HepG2 (cell line): ENCODE measurements around the gene TTLL11. TPM values are rescaled to one million over a fixed set of nuclear protein-coding genes. Genes with fewer than 3 reads are reported as not detected.

Source experiments
- ATAC-seq: fragments of 200-7000 bp; cut with Tn5 transposase; 3 replicates; pipeline ENCODE4 v1.9.1; 2020; ENCODE audit warnings: mild to moderate bottlenecking, moderate library complexity
- BruUV-seq: library from RNA; stranded (reverse); fragments of 400-500 nt; replicated peaks from 2 replicates; lab custom pipeline; 2021; lab: Mats Ljungman, UMichigan
- CTCF ChIA-PET: fragments of 300-600 bp; formaldehyde crosslinking; extraction: SDS; loops from one replicate; lab custom pipeline; 2021; ENCODE audit warnings: low total read pairs, inconsistent platforms, low intra/inter-chr PET ratio; lab: Yijun Ruan, JAX
- POLR2A ChIA-PET: fragments of 350-600 bp; sonication (Branson Sonifier 250); formaldehyde crosslinking; loops from one replicate; lab custom pipeline; 2020; ENCODE audit warnings: antibody characterized with exemption, inconsistent platforms; lab: Yijun Ruan, JAX
- DNase-seq: peaks from one replicate; pipeline ENCODE4 v3.0.0-alpha.2; 2015; ENCODE audit warnings: low spot score
- FAIRE-seq: peaks from 3 replicates; lab custom pipeline; 2011; peaks lifted over from hg19 to GRCh38; lab: Jason Lieb, UNC
- H2AFZ ChIP-seq: one replicate; pipeline ENCODE4 v1.6.1; 2011; ENCODE audit warnings: low read length, inconsistent platforms
- H3K27ac ChIP-seq: fragments of 300-600 bp; 3 replicates; pipeline ENCODE4 v1.8.0; 2011; ENCODE audit warnings: mixed run types, mild to moderate bottlenecking, mixed read lengths, low read length, inconsistent platforms; ENCODE audit not compliant: insufficient read depth; ENCODE audit errors: extremely low read length
- H3K27me3 ChIP-seq, 2 experiments: fragments of 200-600 bp in 1 of 2; 2 replicates in 1 of 2; 3 replicates in 1 of 2; pipeline versions ENCODE4 v1.6.0 to v1.8.0; 2011; ENCODE audit warnings: low read length in 2 of 2, mild to moderate bottlenecking in 2 of 2, moderate library complexity in 2 of 2, inconsistent platforms in 1 of 2; ENCODE audit not compliant: insufficient read depth in 2 of 2, control insufficient read depth in 1 of 2
- H3K36me3 ChIP-seq, 2 experiments: fragments of 200-600 bp in 1 of 2; replicated peaks in 1 of 2; 2 replicates in 1 of 2; 3 replicates in 1 of 2; pipeline versions ENCODE4 v1.5.1 to v1.8.0; 2011; ENCODE audit warnings: low read length in 2 of 2, inconsistent platforms in 1 of 2; ENCODE audit not compliant: insufficient read depth in 2 of 2, control insufficient read depth in 1 of 2
- H3K4me1 ChIP-seq: 2 replicates; pipeline ENCODE4 v1.5.1; 2012; ENCODE audit warnings: low read length, inconsistent platforms; ENCODE audit not compliant: insufficient read depth
- H3K4me2 ChIP-seq: 2 replicates; pipeline ENCODE4 v1.6.0; 2011; ENCODE audit warnings: low read depth, low read length, inconsistent platforms
- H3K4me3 ChIP-seq, 3 experiments: fragments of 200-600 bp in 1 of 3; sonication (generic), shearing (Covaris generic) in 1 of 3; replicated peaks in 1 of 3; 2 replicates each; pipeline ENCODE4 v1.5.1; 2011 to 2016; ENCODE audit warnings: low read length in 3 of 3, inconsistent platforms in 2 of 3, low read depth in 2 of 3, mild to moderate bottlenecking in 2 of 3, control low read depth in 1 of 3, mixed read lengths in 1 of 3; ENCODE audit not compliant: insufficient read depth in 1 of 3
- H3K79me2 ChIP-seq: one replicate; pipeline ENCODE4 v1.6.1; 2011; ENCODE audit warnings: low read length, inconsistent platforms; ENCODE audit not compliant: insufficient read depth
- H3K9ac ChIP-seq: 2 replicates; pipeline ENCODE4 v1.6.0; 2011; ENCODE audit warnings: mild to moderate bottlenecking, low read depth, low read length, inconsistent platforms; ENCODE audit not compliant: insufficient read depth
- H3K9me3 ChIP-seq: 2 replicates; pipeline ENCODE4 v1.5.1; 2012; ENCODE audit warnings: mild to moderate bottlenecking, low read length
- H4K20me1 ChIP-seq: 2 replicates; pipeline ENCODE4 v1.6.0; 2011; ENCODE audit warnings: inconsistent platforms, mild to moderate bottlenecking, low read length, moderate library complexity; ENCODE audit not compliant: insufficient read depth
- ATF5 ChIP-seq: sonication (generic); formaldehyde crosslinking; IDR thresholded peaks from 2 replicates; pipeline ENCODE4 v1.4.0; 2020; ENCODE audit warnings: mild to moderate bottlenecking, low read depth, missing genetic modification reagents
- HHEX ChIP-seq: IDR thresholded peaks from 2 replicates; pipeline ENCODE4 v1.6.1; 2016; ENCODE audit warnings: control low read depth
- MZF1 ChIP-seq: sonication (generic); formaldehyde crosslinking; IDR thresholded peaks from 2 replicates; pipeline ENCODE4 v1.8.1; 2023; ENCODE audit warnings: mild to moderate bottlenecking, missing genetic modification reagents, borderline replicate concordance
- NFKBIZ ChIP-seq: IDR thresholded peaks from 2 replicates; pipeline ENCODE4 v1.6.1; 2018; ENCODE audit warnings: missing genetic modification reagents, missing compliant biosample characterization
- POLR2G ChIP-seq: fragments of 200-400 bp; formaldehyde crosslinking; IDR thresholded peaks from 2 replicates; pipeline ENCODE4 v1.6.1; 2018; ENCODE audit warnings: mild to moderate bottlenecking, low read depth, low read length, moderate library complexity
- ZMYM3 ChIP-seq: sonication (generic); formaldehyde crosslinking; IDR thresholded peaks from 2 replicates; pipeline ENCODE4 v1.5.1; 2020; ENCODE audit warnings: mild to moderate bottlenecking, missing genetic modification reagents
- ZNF224 ChIP-seq: sonication (generic); formaldehyde crosslinking; IDR thresholded peaks from 2 replicates; pipeline ENCODE4 v1.5.0; 2020; ENCODE audit warnings: mild to moderate bottlenecking, missing genetic modification reagents
- ZNF644 ChIP-seq: IDR thresholded peaks from 2 replicates; pipeline ENCODE4 v1.6.1; 2016; ENCODE audit warnings: low read depth
- ZNF704 ChIP-seq: sonication (generic); formaldehyde crosslinking; IDR thresholded peaks from 2 replicates; pipeline ENCODE4 v1.8.1; 2023; ENCODE audit warnings: mild to moderate bottlenecking, inconsistent platforms, moderate library complexity, missing genetic modification reagents, borderline replicate concordance
- WGBS: methylation state at CpG from one replicate; pipeline ENCODE4 v1.1.6; 2017; ENCODE audit warnings: low lambda C conversion rate; 5-methylcytosine and 5-hydroxymethylcytosine counted together
- in situ Hi-C: cut with HindIII; loops from 2 replicates; pipeline ENCODE4 v1.10.0; 2017; ENCODE audit warnings: low pct_unique_long_range_greater_than_20kb; ENCODE audit not compliant: extremely low pct_ligation_motif_present
- intact Hi-C: fragments of 100-400 bp; cut with micrococcal nuclease; formaldehyde crosslinking; loops from one replicate; pipeline ENCODE4 v1.10.0; 2022; ENCODE audit not compliant: unreplicated experiment
- polyA plus RNA-seq, 8 experiments: library from polyadenylated mRNA; depleted of rRNA in 3 of 8; stranded (reverse) in 7 of 8; unstranded in 1 of 8; fragments of >200 nt; fragmentation: Illumina TruSeq in 4 of 8; extraction: Trizol in 4 of 8; gene quantifications; 2 replicates each; pipeline versions ENCODE4 v1.2.1 to v1.2.3, GENCODE V29; 2011 to 2016; ENCODE audit warnings: low read depth in 4 of 8, missing spikeins in 1 of 8, mixed read lengths in 1 of 8; ENCODE audit not compliant: insufficient read depth in 1 of 8
- total RNA-seq, 5 experiments: library from RNA; depleted of rRNA; stranded (reverse); fragments of >200 nt; fragmentation: Illumina TruSeq; extraction: Trizol; gene quantifications; 2 replicates each; pipeline ENCODE4 v1.2.3, GENCODE V29; 2016; ENCODE audit warnings: low read depth in 1 of 5
- TF ChIP-seq, protein P1 (sequence below): sonication (generic); formaldehyde crosslinking; IDR thresholded peaks from 2 replicates; pipeline ENCODE4 v1.5.1; 2020; ENCODE audit warnings: mild to moderate bottlenecking, missing genetic modification reagents

The TTLL11 gene
- total and polyA plus RNA-seq, 2 of the 13 experiments (the other 11 are each of a cell fraction or from before 2014, with no cell fraction given), result 4.5 to 5.2 TPM

DNA sequence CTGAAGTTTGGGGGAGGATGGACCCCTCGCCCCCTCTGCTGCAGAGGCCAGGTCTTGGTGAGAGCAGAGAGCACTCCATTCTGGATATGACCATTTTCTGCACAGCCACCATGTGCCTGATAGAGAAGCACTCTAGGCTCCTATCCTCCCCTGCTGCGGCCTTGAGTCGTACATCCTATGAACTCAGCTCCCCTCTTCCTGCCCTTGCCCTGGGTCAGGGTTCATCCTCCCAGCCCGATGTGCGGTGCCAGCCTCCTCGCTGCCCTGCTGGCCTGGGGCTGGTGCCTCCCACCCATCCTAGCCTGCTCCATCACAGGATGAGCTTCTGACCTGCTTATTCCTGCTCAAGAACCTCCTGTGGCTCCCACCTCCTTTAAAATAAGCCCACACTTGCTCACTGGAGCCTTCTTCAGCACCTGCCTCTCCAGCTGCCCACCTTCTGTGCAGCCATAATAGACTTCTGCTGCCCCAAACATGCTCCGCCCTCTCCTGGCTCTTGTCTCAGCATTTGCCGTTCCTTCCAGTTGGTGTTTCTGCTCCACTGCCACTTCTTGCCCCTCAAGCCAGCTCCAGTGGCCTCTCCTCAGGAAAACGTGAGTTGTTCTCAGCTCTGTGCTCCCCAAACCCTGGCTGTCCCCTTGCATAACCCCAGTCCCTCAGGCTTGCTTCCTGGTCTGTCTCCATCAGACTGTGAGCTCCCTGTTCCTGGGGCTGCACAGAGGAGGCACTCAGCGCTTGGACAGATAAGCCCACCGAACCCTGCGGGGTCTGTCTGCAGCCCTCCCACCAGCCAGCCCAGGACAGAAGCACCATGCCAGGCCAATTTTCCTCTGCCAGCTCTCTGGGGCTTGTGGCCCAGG is 22.3 kb upstream of the TTLL11 start:
- ChIA-PET CTCF (no interaction called here), POLR2A (no interaction called here)
- Histone ChIP-seq H3K4me2 (no peak overlapping the region), H3K79me2 (no peaks in the 10 kb centered on the region), H3K4me1 (peaks cover 11% of the 10 kb centered on the region), H2AFZ (no peak overlapping the region), H3K36me3 (no peaks in the 10 kb centered on the region), H3K27me3 (peaks cover 3 to 6% of the 10 kb centered on the region in 2 experiments; a peak in 3 of 5 replicates), H3K9me3 (no peaks in the 10 kb centered on the region), H3K9ac (no peak overlapping the region), H3K27ac (no peak overlapping the region), H3K4me3 (no peak overlapping the region), H4K20me1 (no peaks in the 10 kb centered on the region)
- FAIRE-seq (no peak), ATAC-seq (no peak; the same call in 2 of the 3 replicates), DNase-seq (no peak)
- intact Hi-C loops, result no loop called here
- in situ Hi-C loops, result no loop called here
- WGBS, result 15% methylated on average over 12 of the region's 12 CpGs
- BruUV-seq, result no TSS peak
- TF ChIP-seq ZNF704 (CRISPR knock-in tag) (no peak), ZNF644 (no peak), ZNF224 (CRISPR knock-in tag) (no peak), POLR2G (no peak), NFKBIZ (CRISPR knock-in tag) (no peak)

- Histone ChIP-seq H3K36me3 (no peaks in the 10 kb centered on the region), H3K9ac (no peak overlapping the region), H2AFZ (no peak overlapping the region), H3K4me3 (no peak overlapping the region), H3K27me3 (peaks cover 3 to 6% of the 10 kb centered on the region in 2 experiments; a peak in 3 of 5 replicates), H3K4me1 (peaks cover under 1% of the 10 kb centered on the region; the same call in 1 of the 2 replicates), H3K9me3 (no peaks in the 10 kb centered on the region), H3K4me2 (no peak overlapping the region), H3K27ac (no peak overlapping the region), H4K20me1 (no peaks in the 10 kb centered on the region), H3K79me2 (no peaks in the 10 kb centered on the region)
- ChIA-PET POLR2A (no interaction called here), CTCF (no interaction called here)
- DNase-seq, result no peak
- in situ Hi-C loops, result no loop called here
- no peak for FAIRE-seq
- intact Hi-C loops, result no loop called here
- ATAC-seq, result no peak
- WGBS, result 3% methylated on average over 5 of the region's 5 CpGs
- no TSS peak for BruUV-seq
- no peak for TF ChIP-seq MZF1 (CRISPR knock-in tag)
- TF ChIP-seq ATF5 (CRISPR knock-in tag), result no peak
- no peak for TF ChIP-seq ZMYM3 (CRISPR knock-in tag)
- no peak for TF ChIP-seq HHEX
- TF ChIP-seq, protein P1, sequence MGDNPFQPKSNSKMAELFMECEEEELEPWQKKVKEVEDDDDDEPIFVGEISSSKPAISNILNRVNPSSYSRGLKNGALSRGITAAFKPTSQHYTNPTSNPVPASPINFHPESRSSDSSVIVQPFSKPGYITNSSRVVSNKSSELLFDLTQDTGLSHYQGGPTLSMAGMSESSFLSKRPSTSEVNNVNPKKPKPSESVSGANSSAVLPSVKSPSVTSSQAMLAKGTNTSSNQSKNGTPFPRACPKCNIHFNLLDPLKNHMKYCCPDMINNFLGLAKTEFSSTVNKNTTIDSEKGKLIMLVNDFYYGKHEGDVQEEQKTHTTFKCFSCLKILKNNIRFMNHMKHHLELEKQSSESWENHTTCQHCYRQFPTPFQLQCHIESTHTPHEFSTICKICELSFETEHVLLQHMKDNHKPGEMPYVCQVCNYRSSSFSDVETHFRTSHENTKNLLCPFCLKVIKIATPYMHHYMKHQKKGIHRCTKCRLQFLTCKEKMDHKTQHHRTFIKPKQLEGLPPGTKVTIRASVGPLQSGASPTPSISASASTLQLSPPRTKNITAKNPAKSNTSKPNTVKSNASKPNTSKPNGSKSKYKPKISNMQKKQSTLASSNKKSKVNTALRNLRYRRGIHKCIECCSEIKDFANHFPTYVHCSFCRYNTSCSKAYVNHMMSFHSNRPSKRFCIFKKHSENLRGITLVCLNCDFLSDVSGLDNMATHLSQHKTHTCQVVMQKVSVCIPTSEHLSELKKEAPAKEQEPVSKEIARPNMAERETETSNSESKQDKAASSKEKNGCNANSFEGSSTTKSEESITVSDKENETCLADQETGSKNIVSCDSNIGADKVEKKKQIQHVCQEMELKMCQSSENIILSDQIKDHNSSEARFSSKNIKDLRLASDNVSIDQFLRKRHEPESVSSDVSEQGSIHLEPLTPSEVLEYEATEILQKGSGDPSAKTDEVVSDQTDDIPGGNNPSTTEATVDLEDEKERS (CRISPR knock-in tag), result no peak
These were observed 20.5 kb upstream of the TTLL11 start for GRCh38 chr9:122113574-122113973.
